ENCODE data around the gene MDFIC2. TPM values are rescaled to one million over a fixed set of nuclear protein-coding genes. Genes with fewer than 3 reads are reported as not detected.

Gene MDFIC2
- total RNA-seq, 2 experiments from 2014 or later: not detected

GRCh38 chr3:70249509-70250160 lies 62.8 kb downstream of the MDFIC2 start:
- no peaks in the 10 kb centered on the region for H3K9me3 Mint-ChIP-seq (ENCODE audit: insufficient read depth)

GRCh38 chr3:70248856-70249255 lies 63.6 kb downstream of the MDFIC2 start:
- no peak for DNase-seq
- H3K27me3 Mint-ChIP-seq (ENCODE audit: low read depth): no peaks in the 10 kb centered on the region
- no peaks in the 10 kb centered on the region for H3K9me3 Mint-ChIP-seq (ENCODE audit: insufficient read depth)
- no peaks in the 10 kb centered on the region for H3K36me3 Mint-ChIP-seq (ENCODE audit: low read depth)
- H3K4me3 Mint-ChIP-seq: no peak overlapping the region
- no peak for ATAC-seq
- H3K27ac Mint-ChIP-seq: no peak overlapping the region
- CTCF ChIA-PET: no interaction called here
- POLR2A ChIA-PET: no interaction called here
- no peaks in the 10 kb centered on the region for H3K4me1 Mint-ChIP-seq (ENCODE audit: low read depth)

More at GRCh38 chr3:70249509-70250160, 62.8 kb downstream of the MDFIC2 start:
- H3K4me1 Mint-ChIP-seq (ENCODE audit: low read depth): no peaks in the 10 kb centered on the region
- no peak for DNase-seq
- no peak overlapping the region for H3K27ac Mint-ChIP-seq
- no peaks in the 10 kb centered on the region for H3K36me3 Mint-ChIP-seq (ENCODE audit: low read depth)
- CTCF ChIA-PET: no interaction called here
- ATAC-seq: no peak
- POLR2A ChIA-PET: no interaction called here
- H3K4me3 Mint-ChIP-seq: no peak overlapping the region
- H3K27me3 Mint-ChIP-seq (ENCODE audit: low read depth): no peaks in the 10 kb centered on the region

DNA sequence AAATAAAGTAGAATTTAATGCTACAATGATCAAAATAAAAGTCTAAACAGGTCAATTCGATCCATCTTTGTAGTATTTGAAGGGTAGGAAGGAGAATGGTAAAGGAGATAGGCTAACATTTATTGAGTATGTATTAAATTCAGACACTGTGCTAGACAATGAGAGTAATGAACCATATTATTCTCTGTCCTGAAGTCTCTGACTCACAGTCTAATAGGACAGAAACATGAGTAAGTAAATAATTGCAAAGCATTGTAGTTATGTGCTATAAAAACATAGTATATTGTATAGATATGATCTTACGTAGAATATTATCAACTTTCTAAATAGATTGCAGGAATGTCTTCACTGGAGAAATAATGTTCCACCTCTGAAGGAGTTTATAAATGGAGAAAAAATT lies 64.5 kb downstream of the MDFIC2 start:
- H3K27me3 Mint-ChIP-seq (ENCODE audit: low read depth): no peaks in the 10 kb centered on the region
- CTCF ChIA-PET: no interaction called here
- DNase-seq: no peak

DNA sequence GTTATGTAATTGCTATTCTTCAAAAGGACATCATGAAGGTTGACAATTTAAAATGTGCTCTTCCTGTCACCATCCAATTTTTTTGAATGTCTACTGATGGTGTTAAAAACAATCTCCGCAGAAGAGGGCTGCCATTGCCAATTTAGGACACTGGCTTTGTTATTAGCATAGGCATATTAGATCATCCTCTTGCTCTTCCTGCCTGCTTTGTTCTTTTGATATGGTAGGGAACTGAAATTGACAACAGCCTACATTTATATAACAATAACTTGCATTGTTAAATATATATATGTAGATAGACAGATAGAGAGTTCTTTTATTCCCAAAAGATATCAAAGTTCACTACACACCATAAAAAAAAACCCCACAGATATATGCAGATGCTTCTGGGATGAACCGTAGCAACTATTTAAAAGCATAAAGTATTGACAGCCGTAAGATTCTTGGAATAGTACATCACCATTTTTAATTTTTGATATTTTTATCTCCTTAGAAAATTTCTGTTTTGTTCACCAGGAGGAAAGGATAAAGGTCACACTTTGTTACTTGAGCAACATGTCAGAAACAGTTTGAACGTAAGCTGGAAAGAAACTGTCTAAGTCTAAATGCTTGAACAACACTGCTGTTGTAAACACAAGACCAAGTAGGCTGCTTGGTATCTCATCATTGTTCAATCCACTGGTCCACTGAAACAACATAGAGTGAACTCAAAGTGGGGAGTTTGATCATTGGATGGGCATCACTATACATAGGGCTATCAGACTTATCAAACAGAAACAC lies 66.5 kb downstream of the MDFIC2 start:
- no peaks in the 10 kb centered on the region for H3K9me3 Mint-ChIP-seq (ENCODE audit: insufficient read depth)
- no peaks in the 10 kb centered on the region for H3K27me3 Mint-ChIP-seq (ENCODE audit: low read depth)
- no peak overlapping the region for H3K4me3 Mint-ChIP-seq
- no peaks in the 10 kb centered on the region for H3K4me1 Mint-ChIP-seq (ENCODE audit: low read depth)
- DNase-seq (no peak), ATAC-seq (no peak)
- POLR2A ChIA-PET: no interaction called here
- CTCF ChIA-PET: no interaction called here
- no peak overlapping the region for H3K27ac Mint-ChIP-seq
- H3K36me3 Mint-ChIP-seq (ENCODE audit: low read depth): no peaks in the 10 kb centered on the region

More for the DNA sequence above, 64.5 kb downstream of the MDFIC2 start:
- Mint-ChIP-seq H3K9me3 (ENCODE audit: insufficient read depth) (no peaks in the 10 kb centered on the region), H3K4me3 (no peak overlapping the region), H3K4me1 (ENCODE audit: low read depth) (no peaks in the 10 kb centered on the region), H3K27ac (no peak overlapping the region), H3K36me3 (ENCODE audit: low read depth) (no peaks in the 10 kb centered on the region)
- no peak for ATAC-seq
- POLR2A ChIA-PET: no interaction called here

DNA sequence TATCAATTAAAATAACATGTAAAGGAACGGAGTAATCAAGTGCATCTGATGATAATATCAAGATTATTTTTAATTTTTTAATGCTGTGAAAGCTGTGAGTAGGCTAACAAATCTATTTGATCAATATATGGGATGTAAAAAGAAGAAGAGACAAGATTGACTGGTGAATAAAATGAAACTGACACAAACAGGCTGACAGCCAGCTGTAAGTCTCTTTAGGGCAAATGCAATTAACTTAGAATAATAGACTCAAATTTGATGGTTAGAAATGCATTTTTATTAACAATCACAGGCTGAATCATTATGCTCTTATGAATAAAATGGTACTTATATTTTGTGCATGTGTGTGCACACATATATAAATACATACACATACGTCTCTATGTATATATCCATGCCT lies 68.0 kb downstream of the MDFIC2 start:
- ATAC-seq: no peak
- Mint-ChIP-seq H3K4me3 (no peak overlapping the region), H3K9me3 (ENCODE audit: insufficient read depth) (no peaks in the 10 kb centered on the region), H3K27ac (no peak overlapping the region), H3K36me3 (ENCODE audit: low read depth) (no peaks in the 10 kb centered on the region), H3K4me1 (ENCODE audit: low read depth) (no peaks in the 10 kb centered on the region), H3K27me3 (ENCODE audit: low read depth) (no peaks in the 10 kb centered on the region)
- ChIA-PET CTCF (no interaction called here), POLR2A (no interaction called here)
- DNase-seq: no peak

DNA sequence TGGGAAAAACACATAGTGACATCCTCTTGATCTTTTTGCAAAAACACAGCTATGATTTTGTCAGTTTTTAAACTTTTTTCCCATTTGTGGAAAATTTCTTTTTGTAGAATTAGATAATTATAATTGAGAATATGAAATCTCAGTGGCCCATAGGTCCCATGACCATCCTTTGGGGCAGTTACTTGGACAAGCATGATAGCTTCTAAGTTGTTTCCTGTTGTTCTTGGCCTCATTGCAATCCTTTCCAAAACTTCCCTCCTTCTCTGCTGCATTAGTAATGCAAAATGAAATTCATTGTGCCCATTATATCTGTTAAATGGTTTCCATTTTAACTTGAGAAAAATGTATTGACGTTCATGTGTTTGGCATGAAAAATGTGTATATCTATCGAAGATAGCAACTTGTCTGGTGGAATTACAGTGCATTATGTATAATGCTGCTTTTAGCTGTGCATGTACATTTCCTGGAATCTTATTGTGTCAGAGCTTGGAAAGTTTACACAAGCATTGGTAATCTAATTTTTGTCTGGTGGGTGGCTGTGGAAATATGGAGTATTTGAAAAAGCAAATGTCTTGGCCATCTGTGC lies 70.0 kb downstream of the MDFIC2 start:
- POLR2A ChIA-PET: no interaction called here
- Mint-ChIP-seq H3K9me3 (ENCODE audit: insufficient read depth) (no peaks in the 10 kb centered on the region), H3K4me3 (no peak overlapping the region), H3K4me1 (ENCODE audit: low read depth) (no peaks in the 10 kb centered on the region), H3K27ac (no peak overlapping the region), H3K27me3 (ENCODE audit: low read depth) (no peaks in the 10 kb centered on the region), H3K36me3 (ENCODE audit: low read depth) (no peaks in the 10 kb centered on the region)
- ATAC-seq: no peak
- CTCF ChIA-PET: no interaction called here
- DNase-seq: no peak

GRCh38 chr3:70233812-70234211 lies 78.6 kb downstream of the MDFIC2 start:
- DNase-seq: no peak
- H3K27me3 Mint-ChIP-seq (ENCODE audit: low read depth): no peaks in the 10 kb centered on the region

GRCh38 chr3:70233112-70233511 lies 79.3 kb downstream of the MDFIC2 start:
- CTCF ChIA-PET: no interaction called here
- ATAC-seq: no peak

More at GRCh38 chr3:70233812-70234211, 78.6 kb downstream of the MDFIC2 start:
- ChIA-PET CTCF (no interaction called here), POLR2A (no interaction called here)
- no peak for ATAC-seq
- Mint-ChIP-seq H3K4me3 (no peak overlapping the region), H3K27ac (no peak overlapping the region), H3K36me3 (ENCODE audit: low read depth) (no peaks in the 10 kb centered on the region), H3K4me1 (ENCODE audit: low read depth) (no peaks in the 10 kb centered on the region), H3K9me3 (ENCODE audit: insufficient read depth) (no peaks in the 10 kb centered on the region)

DNA sequence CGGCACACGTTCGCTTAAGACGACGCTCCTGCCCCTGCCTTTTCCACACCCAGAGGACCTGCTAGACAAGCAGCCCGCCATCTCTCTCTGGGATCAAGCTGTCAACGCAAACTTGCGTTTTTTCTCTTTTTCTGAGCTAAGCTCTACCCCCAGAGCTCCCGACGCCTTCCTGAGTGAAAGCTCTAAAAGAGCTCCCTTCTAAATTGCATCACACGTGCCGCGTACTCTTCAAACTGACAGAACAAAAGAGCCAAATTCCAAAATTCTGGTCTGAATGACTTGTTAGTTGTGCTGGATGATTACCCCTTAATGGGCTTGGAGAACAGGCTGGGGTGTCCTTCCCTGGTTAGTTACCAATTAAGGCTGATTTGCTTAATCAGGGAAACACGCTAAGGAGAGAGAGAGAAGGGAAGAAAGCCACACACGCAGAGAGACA lies 81.2 kb downstream of the MDFIC2 start:
- DNase-seq: no peak

More at GRCh38 chr3:70233112-70233511, 79.3 kb downstream of the MDFIC2 start:
- POLR2A ChIA-PET: no interaction called here
- no peaks in the 10 kb centered on the region for H3K27me3 Mint-ChIP-seq (ENCODE audit: low read depth)
- H3K27ac Mint-ChIP-seq: no peak overlapping the region
- no peaks in the 10 kb centered on the region for H3K4me1 Mint-ChIP-seq (ENCODE audit: low read depth)
- H3K9me3 Mint-ChIP-seq (ENCODE audit: insufficient read depth): no peaks in the 10 kb centered on the region
- no peak overlapping the region for H3K4me3 Mint-ChIP-seq
- no peaks in the 10 kb centered on the region for H3K36me3 Mint-ChIP-seq (ENCODE audit: low read depth)
- DNase-seq: no peak

GRCh38 chr3:70227437-70227836 lies 85.0 kb downstream of the MDFIC2 start:
- DNase-seq: no peak
- Mint-ChIP-seq H3K4me1 (ENCODE audit: low read depth) (no peaks in the 10 kb centered on the region), H3K9me3 (ENCODE audit: insufficient read depth) (peaks cover 5% of the 10 kb centered on the region), H3K36me3 (ENCODE audit: low read depth) (no peaks in the 10 kb centered on the region), H3K27ac (no peak overlapping the region), H3K27me3 (ENCODE audit: low read depth) (no peaks in the 10 kb centered on the region), H3K4me3 (no peak overlapping the region)
- POLR2A ChIA-PET: no interaction called here
- no peak for ATAC-seq
- CTCF ChIA-PET: no interaction called here

More for the DNA sequence above, 81.2 kb downstream of the MDFIC2 start:
- no peak overlapping the region for H3K27ac Mint-ChIP-seq
- ATAC-seq: no peak
- no peaks in the 10 kb centered on the region for H3K27me3 Mint-ChIP-seq (ENCODE audit: low read depth)
- no peaks in the 10 kb centered on the region for H3K36me3 Mint-ChIP-seq (ENCODE audit: low read depth)
- no peak overlapping the region for H3K4me3 Mint-ChIP-seq
- no peaks in the 10 kb centered on the region for H3K4me1 Mint-ChIP-seq (ENCODE audit: low read depth)
- ChIA-PET CTCF (no interaction called here), POLR2A (no interaction called here)
- no peaks in the 10 kb centered on the region for H3K9me3 Mint-ChIP-seq (ENCODE audit: insufficient read depth)

GRCh38 chr3:70225146-70225545 lies 87.3 kb downstream of the MDFIC2 start:
- no peaks in the 10 kb centered on the region for H3K36me3 Mint-ChIP-seq (ENCODE audit: low read depth)
- H3K27ac Mint-ChIP-seq: no peak overlapping the region
- H3K4me1 Mint-ChIP-seq (ENCODE audit: low read depth): no peaks in the 10 kb centered on the region
- CTCF ChIA-PET: no interaction called here
- DNase-seq: no peak
- ATAC-seq: no peak
- POLR2A ChIA-PET: no interaction called here
- H3K9me3 Mint-ChIP-seq (ENCODE audit: insufficient read depth): peaks cover 5% of the 10 kb centered on the region
- no peak overlapping the region for H3K4me3 Mint-ChIP-seq
- H3K27me3 Mint-ChIP-seq (ENCODE audit: low read depth): no peaks in the 10 kb centered on the region

DNA sequence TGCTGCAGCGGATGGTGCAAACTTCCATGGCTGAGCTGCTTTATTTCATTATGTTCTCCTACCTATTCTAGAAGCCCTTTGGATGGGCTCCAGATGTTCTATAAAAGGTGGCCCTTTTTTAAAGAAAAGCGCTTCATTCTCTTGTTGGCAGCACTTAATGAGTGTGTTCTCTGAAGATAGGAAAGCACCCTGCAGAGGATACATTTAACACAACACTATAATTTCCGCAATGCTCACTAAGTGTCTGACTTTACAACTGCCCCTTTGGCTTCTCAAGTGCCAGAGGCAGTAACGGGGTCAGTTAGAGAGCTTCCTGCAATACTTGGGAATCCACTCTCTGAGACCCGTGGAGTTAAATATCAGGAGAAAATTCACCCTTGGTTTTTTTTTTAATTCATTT lies 88.1 kb downstream of the MDFIC2 start:
- ChIA-PET CTCF (interaction anchor here (0.7 kb wide), 1 partner anchor 9 kb away, joined by 3 read pairs; no protein-coding TSS in a partner anchor), POLR2A (no interaction called here)
- no peaks in the 10 kb centered on the region for H3K27me3 Mint-ChIP-seq (ENCODE audit: low read depth)
- ATAC-seq (no peak), DNase-seq (no peak)
- H3K4me1 Mint-ChIP-seq (ENCODE audit: low read depth): no peaks in the 10 kb centered on the region
- H3K27ac Mint-ChIP-seq: no peak overlapping the region
- H3K4me3 Mint-ChIP-seq: no peak overlapping the region
- H3K9me3 Mint-ChIP-seq (ENCODE audit: insufficient read depth): peaks cover 5% of the 10 kb centered on the region
- no peaks in the 10 kb centered on the region for H3K36me3 Mint-ChIP-seq (ENCODE audit: low read depth)

Data from activated CD8-positive, alpha-beta T cell treated with anti-CD3 and anti-CD28 coated beads, Interleukin-2, amount 10 ng/mL, durations not matched to agents 7 days and 5 days (primary cell).